Measurements from ENCODE around the gene BBOX1. TPM values are rescaled to one million over a fixed set of nuclear protein-coding genes. Genes with fewer than 3 reads are reported as not detected.

BBOX1 gene
- total and polyA plus RNA-seq, 2 of the 4 experiments (the other 2 are of a cell fraction), result not detected

DNA sequence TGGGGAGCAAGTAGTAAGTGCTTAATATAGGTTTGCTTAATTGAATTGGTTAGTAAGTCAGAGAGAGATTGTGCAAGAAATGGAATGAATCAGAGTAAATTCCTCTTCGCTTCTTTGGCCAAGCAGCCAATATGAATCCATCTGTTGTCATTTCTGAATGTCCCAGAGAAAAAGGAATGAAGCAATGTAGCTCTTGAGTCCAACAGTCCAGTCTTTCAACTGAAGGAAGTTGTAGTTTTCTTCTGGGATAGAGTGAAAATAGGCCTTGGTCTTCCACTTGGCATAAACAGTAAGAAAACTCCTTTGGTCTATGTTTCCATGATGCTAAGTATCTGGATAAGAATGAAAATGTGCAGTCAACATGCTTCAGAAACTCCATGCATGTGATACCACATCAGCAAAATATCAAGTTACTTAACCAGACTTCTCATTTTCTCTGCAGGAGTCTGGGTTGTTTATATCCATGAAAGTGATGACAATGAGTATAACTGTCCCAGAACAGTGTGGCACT lies 48.5 kb upstream of the BBOX1 start:
- Histone ChIP-seq H2BK20ac (ENCODE audit: low read depth, low read length) (peak overlapping the region; percentile 77), H2BK15ac (ENCODE audit: low read depth, low read length) (peak overlapping the region; percentile 7; the same call in 2 of the 3 replicates), H3K23ac (ENCODE audit: low read depth, low read length) (peak overlapping the region; percentile 66; the same call in 1 of the 2 replicates), H4K20me1 (ENCODE audit: insufficient read depth, low read length) (no peaks in the 10 kb centered on the region), H3K9me3 (ENCODE audit: control insufficient read depth, insufficient read depth, low read length) (no peaks in the 10 kb centered on the region), H3K9ac (ENCODE audit: low read depth, low read length) (no peak overlapping the region; the same call in 1 of the 2 replicates), H3K4me3 (ENCODE audit: insufficient read depth, low read depth, low read length) (no peak overlapping the region), H4K91ac (ENCODE audit: insufficient read depth, low read depth, low read length) (peak overlapping the region; percentile 63; the same call in 1 of the 2 replicates), H4K5ac (ENCODE audit: low read depth, low read length) (peak overlapping the region; percentile 76; the same call in 1 of the 2 replicates), H3K56ac (ENCODE audit: extremely low read depth, insufficient read depth, low read length) (no peak overlapping the region), H3K14ac (replicated peaks; ENCODE audit: low read depth, low read length) (peak overlapping the region; percentile 24), H2BK120ac (ENCODE audit: low read depth, low read length) (peak overlapping the region; percentile 81), H3K27me3 (ENCODE audit: control insufficient read depth, insufficient read depth, low read length) (no peaks in the 10 kb centered on the region), H3K4ac (ENCODE audit: low read depth, low read length) (peak overlapping the region; percentile 53; the same call in 1 of the 2 replicates), H3K4me1 (ENCODE audit: control insufficient read depth, insufficient read depth, low read length) (peaks cover 14% of the 10 kb centered on the region), H2AFZ (replicated peaks; ENCODE audit: low read length, poor library complexity) (no peak overlapping the region), H2BK5ac (ENCODE audit: low read depth, low read length, poor library complexity, severe bottlenecking) (peak overlapping the region; percentile 86), H2AK5ac (ENCODE audit: low read depth, low read length) (peak overlapping the region; percentile 16), H3K36me3 (ENCODE audit: control insufficient read depth, insufficient read depth, low read length) (no peaks in the 10 kb centered on the region), H3K79me1 (ENCODE audit: low read depth in 1 of 2, low read length in 2 of 2) (peaks cover 3 to 8% of the 10 kb centered on the region in 2 experiments; a peak in 3 of 4 replicates), H3K18ac (ENCODE audit: low read depth, low read length) (peak overlapping the region; percentile 82; the same call in 1 of the 2 replicates), H3K27ac (ENCODE audit: insufficient read depth, low read length) (peak overlapping the region; percentile 95), H4K8ac (ENCODE audit: low read depth in 2 of 2, low read length in 2 of 2) (peak overlapping the region; percentile 60 to 66), H2AK9ac (replicated peaks; ENCODE audit: low read depth, low read length, poor library complexity) (no peak overlapping the region), H3K9me1 (ENCODE audit: insufficient read depth, low read length) (peaks cover 2% of the 10 kb centered on the region; the same call in 1 of the 2 replicates), H3K4me2 (ENCODE audit: low read depth, low read length) (peak overlapping the region; percentile 60; the same call in 1 of the 2 replicates)
- BruUV-seq (replicated peaks), result no TSS peak
- POLR2A ChIA-PET (ENCODE audit: unreplicated experiment), result interaction anchor here (0.6 kb wide), 1 partner anchor 126 kb away, joined by 5 read pairs; no protein-coding TSS in a partner anchor
- ATAC-seq (ENCODE audit: low read depth) (peak; percentile 50), DNase-seq (peak; percentile 93)
- intact Hi-C loops (cut with micrococcal nuclease), result loop anchor here (5.0 kb wide), 1 partner anchor 215 kb away; no protein-coding TSS in a partner anchor
- in situ Hi-C loops (cut with MboI; ENCODE audit: low sequenced_read_pairs), result no loop called here
- 0% methylated on average over 1 of the region's 1 CpG; no CpG with 5 or more reads in 1 of the 2 experiments for WGBS, 2 experiments (ENCODE audit: extremely low coverage in 2 of 2, insufficient read length in 1 of 2)
- TF ChIP-seq RFX5 (IDR thresholded peaks at IDR 0.05; ENCODE audit: low read depth, low read length), result no peak
- TF ChIP-seq MAFK (IDR thresholded peaks at IDR 0.05; ENCODE audit: low read depth, low read length), result peak; percentile 50; the same call in 1 of the 2 replicates
- peak; percentile 75 for TF ChIP-seq FOS (IDR thresholded peaks at IDR 0.05; ENCODE audit: low read depth, low read length)
- TF ChIP-seq, protein P1, sequence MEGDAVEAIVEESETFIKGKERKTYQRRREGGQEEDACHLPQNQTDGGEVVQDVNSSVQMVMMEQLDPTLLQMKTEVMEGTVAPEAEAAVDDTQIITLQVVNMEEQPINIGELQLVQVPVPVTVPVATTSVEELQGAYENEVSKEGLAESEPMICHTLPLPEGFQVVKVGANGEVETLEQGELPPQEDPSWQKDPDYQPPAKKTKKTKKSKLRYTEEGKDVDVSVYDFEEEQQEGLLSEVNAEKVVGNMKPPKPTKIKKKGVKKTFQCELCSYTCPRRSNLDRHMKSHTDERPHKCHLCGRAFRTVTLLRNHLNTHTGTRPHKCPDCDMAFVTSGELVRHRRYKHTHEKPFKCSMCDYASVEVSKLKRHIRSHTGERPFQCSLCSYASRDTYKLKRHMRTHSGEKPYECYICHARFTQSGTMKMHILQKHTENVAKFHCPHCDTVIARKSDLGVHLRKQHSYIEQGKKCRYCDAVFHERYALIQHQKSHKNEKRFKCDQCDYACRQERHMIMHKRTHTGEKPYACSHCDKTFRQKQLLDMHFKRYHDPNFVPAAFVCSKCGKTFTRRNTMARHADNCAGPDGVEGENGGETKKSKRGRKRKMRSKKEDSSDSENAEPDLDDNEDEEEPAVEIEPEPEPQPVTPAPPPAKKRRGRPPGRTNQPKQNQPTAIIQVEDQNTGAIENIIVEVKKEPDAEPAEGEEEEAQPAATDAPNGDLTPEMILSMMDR (conservative IDR thresholded peaks at IDR 0.05; ENCODE audit: low read depth, low read length), result no peak
- TF ChIP-seq CEBPB (IDR thresholded peaks at IDR 0.05; ENCODE audit: low read depth, low read length), result peak; percentile 100
- peak; percentile 74 for TF ChIP-seq RCOR1 (IDR thresholded peaks at IDR 0.05; ENCODE audit: insufficient replicate concordance, low read length)
- CTCF ChIA-PET, result no interaction called here
- dilution Hi-C loops (cut with HindIII; ENCODE audit: low sequenced_read_pairs, unreplicated experiment), result no loop called here

All from IMR-90 (cell line).